CD4-positive, alpha-beta T cell treated with Interleukin-6 for 4 hours (primary cell): Measurements from ENCODE around the gene CKAP2L.

ENCODE experiments used
- DNase-seq: peaks from one replicate; pipeline ENCODE4 v3.0.0-alpha.2; 2020; ENCODE audit warnings: mixed read lengths

The CKAP2L gene

DNA sequence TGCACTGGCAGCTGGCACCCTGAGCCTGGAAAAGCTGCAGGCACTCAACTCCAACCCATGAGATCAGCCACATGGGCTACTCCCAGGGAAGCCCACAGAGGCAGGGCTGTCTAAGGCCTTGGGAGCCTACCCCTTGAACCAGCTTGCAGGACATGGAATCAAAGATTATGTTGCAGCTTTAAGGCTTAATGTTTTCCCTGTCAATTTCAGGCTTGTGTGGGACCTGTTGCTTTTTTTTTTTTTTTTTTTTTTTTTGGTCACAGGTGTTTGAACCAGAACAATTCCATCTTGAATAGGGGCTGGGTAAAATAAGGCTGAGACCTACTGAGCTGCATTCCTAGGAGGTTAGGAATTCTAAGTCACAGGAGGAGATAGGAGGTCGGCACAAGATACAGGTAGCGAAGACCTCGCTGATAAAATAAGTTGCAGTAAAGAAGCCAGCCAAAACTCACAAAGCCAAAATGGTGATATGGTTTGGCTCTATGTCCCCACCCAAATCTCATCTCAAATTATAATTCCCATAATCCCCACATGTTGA is 27.4 kb upstream of the CKAP2L start:
- no peak for DNase-seq

DNA sequence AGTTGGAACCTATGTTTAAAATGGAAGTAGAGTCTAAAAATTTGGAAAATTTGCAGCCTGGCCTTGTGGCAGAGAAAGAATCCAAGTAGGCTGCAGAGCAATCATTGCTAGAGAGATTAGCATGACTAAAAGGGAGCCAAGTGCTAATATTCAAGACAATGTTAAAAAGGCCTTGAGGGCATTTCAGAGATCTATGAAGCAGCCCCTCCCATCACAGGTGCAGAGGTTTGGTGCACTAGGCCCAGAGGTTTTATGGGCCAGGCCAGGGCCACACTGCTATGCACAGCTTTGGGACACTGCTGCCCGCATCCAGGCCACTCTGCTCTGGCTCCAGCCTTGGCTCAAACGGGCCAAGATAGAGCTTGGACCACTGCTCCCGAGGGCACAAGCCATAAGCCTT is 26.6 kb upstream of the CKAP2L start:
- no peak for DNase-seq

DNA sequence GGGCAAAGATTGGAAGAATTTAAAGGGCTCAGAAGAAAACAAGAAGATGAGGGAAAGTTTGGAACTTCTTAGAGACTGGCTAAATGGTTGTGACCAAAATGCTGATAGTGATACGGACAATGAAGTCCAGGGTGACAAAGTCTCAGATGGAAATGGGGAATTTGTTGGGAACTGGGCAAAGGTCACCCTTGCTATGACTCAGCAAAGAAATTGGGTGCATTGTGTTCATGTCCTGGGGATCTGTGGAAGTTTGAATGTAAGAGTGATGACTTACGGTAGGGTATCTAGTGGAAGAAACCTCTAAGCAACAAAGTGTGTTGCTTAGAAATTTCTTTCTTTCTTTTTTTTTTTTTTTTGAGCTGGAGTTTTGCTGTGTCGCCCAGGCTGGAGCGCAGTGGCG is 25.9 kb upstream of the CKAP2L start:
- DNase-seq, result no peak

DNA sequence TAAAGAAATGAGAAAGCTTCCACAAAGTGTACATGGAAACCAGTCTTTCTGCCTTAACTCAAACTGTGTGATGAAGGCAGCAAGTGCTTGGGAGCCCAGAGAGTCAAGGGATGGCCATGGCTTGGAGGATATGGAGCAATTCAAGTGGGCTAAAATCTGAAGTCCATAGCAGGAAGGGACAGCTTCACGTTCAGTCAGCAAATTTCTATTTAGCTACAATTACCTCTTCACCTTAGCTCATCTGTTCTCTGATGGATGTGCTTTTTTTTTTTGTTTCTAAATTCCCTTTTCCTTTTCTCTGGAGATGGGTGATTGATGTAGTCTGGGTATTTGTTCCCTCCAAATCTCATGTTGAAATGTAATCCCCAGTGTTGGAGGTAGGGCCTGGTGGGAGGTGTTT is 24.8 kb upstream of the CKAP2L start:
- DNase-seq, result no peak

DNA sequence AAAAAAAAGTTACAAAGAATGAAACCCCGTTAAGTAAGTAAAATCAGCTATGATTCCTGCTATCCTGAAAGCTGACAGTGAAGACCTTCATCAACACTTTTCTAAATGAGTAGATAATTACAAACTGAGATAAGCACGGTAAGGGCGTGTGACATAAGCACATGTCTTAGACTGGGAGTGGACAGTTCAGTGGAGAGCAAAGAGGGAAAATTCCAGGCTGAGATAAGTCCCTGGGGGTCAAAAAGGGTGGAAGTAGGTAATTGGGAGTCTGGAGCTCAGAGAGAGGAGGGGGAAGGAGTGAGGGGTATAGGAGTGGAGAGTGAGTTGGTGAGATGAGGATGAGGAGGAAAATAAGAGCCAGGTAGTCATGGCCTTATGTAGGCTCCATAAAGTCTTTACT is 24.2 kb upstream of the CKAP2L start:
- no peak for DNase-seq

DNA sequence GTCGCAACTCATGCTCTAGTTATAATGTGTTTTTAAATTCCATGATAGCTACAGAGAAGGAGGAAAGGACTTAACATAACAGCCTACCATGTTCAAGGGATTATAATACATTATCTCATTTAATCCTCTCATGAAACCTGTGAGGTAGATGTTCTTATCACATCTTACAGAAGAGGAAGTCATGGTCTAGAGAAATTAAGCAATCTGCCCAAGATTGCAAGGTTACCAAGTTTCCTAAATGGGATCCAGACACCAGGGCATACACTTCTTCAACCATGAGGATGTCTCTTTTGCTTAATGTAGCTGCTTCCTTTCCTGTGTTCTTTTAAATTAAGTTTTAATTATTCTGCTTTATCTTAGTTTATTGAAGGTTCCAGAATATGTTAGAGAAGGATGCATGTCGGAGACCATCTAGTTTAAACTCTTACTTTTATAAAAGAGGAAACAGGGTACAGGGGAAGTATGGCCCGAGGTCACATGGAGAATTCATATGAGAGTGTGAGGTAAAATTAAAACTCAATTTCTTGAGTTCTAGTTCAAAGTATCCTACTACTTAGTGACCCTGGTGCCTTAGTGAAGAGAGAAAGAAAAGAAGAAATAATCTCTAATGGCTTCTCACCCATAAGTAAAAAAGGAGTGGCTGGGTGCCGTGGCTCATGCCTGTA is 23.5 kb upstream of the CKAP2L start:
- no peak for DNase-seq

DNA sequence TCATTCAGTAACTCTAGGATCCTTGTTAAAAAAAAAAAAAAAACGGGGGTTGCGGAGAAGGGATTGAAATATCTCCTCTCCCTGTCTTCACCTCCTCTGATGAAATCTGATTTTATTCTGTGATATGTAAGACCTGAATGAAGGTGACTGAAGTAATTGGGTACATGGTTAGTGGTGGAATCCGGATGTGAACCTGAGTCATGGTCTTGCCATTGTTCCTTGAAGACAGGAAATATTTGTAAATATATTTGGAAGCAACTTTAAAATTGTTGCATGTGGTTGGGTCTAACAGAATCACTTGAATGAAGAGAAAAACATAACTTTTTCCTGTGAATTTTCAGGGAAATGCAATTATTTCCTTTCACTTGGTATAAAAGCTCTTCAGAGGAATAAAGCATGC is 22.9 kb upstream of the CKAP2L start:
- DNase-seq, result no peak

DNA sequence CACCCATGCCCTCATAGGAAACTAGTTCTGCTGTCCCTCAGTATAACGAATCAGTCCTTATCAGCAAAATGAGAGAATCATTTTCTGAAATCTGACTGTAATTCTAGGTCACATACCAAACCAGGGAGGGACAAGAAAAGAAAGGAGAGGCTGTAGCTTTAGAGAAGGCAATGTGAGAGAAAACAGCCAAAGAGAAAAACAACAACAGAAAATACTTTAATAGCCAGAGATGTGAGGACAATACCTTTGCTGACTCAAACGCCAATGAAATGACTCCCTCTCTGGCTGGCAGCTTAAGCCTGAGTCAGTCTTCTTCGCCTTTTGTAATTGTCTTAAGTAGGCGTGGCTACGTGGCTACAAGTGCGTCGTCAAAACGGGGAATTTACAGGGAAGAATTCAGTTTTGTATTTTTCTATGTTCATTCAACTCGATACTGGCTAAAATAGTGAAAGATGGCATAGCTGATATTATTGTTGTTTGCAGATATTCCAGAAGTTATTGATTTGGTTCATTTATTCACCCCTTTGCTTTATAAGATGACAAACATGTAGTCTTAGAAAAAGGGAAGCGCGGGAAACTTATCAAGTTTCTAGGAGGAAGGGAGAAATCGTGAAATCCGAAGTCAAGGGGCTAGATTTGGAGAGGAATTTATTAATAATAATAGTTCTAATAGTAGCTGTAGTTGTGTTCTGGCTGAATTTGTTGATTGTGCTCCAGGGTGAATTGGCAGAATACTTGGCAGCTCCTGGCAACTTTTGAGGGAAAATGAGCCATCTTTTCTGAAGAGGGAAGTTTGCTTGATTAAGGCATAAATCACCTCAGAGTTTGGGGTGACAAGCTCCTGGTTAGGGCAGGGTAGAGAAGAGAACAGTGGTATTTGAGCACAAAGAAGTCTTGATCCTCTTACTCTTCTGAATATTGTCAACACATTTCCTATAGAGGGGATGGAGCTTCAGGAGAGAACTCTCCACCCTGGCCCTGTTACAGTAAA is 20.1 kb upstream of the CKAP2L start, which contains the start of gene IL1A:
IL1A (minus strand) TSS at position 295 of the 991 bp plus-strand sequence. CDS start 723 bp downstream, outside the sequence.
- no peak for DNase-seq

DNA sequence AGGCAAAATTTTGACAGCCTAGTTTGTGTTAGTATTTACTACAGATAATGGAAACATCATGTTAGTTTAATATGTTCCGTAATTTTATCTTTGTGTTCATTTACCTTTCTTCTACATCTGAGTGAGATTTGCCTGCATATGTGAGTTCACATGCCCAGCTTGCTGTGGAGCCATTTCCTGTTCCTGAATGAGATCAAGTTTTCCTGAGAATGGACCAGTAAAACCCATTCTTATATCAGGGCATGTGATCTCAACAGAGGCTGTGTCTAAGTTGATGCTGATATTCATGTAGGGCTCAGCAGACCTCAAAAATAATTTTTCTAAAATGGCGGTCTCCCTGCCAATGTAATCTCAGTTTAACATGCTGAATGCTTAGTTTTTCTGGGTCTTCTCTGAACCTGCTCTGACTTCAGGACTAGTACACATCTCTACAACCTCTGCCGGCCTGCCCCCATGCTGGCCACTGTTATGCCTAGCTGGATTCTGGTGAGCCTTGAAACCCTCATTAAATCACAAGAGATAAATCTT is 18.8 kb upstream of the CKAP2L start:
- DNase-seq, result no peak

DNA sequence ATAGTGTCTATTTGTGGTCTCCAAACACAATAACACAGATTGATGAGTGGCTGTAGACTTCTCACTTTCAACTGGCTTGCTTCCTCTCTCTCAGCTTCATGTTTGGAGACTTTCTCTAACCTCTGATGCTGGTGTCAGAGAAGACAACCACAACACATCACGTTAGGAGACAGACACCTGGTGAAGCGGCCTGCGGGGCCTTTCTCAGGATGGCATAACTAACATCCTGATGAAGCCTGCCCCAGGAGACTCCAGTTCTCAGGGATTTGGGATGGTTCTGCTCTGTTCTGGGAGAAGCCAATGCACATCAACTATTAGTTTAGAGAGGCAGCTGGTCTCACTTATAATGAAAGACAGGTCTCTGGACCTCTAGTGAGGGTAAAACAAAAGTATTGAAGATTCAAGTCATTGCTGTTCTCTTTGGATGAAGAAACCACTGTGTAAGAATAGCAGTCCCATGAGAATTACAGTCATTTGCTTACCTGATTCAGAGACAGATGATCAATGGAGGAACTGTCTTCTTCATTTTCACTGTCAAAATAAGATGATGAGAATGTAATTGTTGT is 17.9 kb upstream of the CKAP2L start:
- DNase-seq, result no peak

DNA sequence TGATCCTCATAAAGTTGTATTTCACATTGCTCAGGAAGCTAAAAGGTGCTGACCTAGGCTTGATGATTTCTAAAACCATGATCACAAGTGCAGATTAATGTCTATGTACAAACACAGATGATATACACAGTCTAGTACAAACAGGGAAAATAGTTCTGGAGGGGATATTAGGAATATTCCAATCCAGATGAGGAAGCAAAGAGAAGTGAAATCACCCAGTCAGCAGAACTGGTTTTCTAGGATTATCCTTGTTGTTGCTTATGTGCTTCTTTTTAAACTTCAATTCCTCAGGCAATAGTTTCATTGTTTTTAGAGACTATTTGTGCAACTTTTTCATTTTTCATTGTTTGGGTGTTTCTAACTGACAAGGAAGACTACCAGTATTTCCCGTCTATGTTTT is 15.2 kb upstream of the CKAP2L start:
- DNase-seq, result no peak

DNA sequence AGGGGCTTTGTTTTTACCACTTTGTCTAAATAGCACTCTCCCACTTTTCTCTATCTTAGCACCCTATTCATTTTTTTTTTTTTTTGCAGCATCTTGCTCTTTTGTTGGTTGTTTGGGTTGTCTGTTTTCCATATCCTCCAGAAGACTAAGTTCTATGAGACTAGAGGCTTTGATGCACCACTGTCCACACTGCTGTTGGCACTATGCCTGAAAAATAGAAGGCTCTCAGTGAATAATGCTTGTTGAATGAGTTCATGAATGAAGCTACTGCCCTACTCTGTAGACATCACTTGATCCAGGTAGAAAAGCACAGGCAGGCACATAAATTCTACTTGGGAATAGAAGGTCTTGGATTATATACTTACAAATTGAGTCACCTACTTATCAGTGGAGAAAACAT is 12.6 kb upstream of the CKAP2L start:
- no peak for DNase-seq

DNA sequence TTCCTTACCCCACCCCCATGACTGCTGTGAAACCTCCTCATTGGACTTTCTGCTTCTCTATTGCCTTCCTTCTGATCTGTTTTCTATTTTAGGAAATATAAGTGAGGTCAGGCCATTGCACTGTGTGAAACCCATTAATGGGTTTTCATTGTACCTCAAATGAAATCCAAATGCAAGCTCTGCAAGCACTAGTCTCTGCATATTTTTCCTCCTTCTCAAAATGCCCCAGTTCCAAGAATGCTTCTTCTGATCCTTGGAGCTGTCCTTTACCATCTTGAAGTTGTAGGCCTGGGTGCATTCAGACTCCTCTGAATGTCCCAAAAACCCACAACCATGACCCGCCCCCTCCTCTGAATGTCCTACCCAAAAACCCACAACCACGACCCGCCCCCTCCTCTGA is 11.7 kb upstream of the CKAP2L start:
- no peak for DNase-seq

DNA sequence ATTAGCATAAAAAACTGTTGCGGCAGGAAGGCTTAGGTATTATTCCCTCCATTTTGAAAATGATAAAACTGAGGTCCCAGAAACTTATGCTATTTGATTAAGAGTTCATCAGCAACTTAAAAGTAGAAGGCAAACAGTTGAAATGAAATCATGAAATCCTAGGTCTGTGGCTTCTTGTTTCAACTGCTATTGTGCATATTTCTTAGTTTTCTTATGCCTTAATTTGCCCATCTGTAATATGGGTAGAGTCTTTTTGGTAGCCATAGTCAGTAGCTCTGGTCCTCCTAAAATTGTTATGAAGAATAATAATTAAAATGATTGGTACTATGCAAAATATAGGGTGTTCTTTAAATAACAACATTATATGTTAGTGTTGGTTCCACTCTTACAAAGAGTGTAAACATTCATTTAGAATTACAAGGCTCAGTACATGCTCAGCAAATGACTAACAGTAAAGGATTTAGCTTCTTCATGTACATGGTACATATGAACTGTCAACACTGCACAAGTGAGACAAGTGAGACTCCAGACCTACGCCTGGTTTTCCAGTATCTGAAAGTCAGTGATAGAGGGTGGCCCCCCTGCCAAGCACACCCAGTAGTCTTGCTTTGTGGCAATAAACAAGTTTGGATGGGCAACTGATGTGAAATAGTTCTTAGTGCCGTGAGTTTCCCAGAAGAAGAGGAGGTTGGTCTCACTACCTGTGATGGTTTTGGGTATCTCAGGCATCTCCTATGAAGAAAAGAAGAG is 10.3 kb upstream of the CKAP2L start:
- DNase-seq, result no peak

DNA sequence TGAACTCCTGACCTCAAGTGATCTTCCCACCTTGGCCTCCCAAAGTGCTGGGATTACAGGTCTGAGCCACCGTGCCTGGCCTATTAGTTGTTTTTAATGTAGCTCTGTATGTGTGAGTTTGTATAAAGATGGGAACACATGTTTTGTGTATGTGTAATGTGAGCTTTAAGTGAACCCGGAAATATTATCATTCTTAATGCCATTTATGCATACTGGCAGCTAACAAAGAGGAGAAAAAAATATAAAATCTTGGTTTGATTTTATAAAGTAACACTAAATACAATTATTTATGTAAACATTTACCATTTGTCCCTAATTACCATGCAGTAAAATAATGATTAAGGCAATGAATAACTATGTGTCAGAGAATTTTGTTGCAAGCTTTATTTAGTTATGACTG is 9.1 kb upstream of the CKAP2L start:
- DNase-seq, result no peak

DNA sequence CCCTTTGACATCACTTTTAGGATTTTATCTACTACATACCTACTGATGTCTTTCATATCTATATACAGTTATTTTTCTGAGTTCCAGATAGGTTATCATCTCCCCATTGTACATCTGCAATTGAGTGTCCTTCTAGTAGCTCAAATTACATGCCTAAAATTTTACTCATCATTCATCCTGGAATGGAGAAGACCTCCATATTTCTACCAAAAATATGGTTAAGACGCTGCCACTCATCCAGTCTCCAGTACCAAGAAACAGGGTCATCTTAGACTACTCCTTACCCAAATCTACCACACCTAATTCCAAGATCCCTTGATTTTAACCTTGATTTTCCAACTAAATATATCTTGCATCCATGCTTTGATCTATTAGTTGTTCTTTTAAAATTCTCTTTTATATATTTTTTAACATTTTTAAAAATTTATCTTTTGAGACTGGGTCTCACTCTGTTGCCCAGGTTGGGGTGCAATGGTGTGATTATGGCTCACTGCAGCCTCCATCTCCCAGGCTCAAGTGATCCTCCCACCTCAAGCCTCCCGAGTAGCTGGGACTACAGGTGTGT is 8.6 kb upstream of the CKAP2L start:
- DNase-seq, result no peak

DNA sequence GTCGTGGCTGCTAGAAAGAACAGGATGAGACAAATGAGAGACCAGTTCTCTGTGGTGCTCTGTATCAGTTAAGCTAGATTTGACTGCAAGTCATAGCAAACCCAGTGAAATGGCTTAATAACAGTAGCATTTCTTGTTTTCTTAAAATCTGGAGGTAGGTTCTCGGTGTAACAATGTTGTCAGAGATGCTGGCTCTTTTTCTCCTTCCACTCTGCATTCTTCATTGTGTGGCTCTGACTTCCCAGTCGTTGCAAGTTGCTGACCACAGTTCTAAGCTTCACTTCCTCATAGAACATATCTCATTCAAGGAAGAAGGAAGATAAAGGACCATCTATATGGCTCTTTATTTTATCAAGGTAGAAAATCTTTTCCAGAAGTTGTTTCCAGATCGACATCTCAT is 7.9 kb upstream of the CKAP2L start:
- no peak for DNase-seq

DNA sequence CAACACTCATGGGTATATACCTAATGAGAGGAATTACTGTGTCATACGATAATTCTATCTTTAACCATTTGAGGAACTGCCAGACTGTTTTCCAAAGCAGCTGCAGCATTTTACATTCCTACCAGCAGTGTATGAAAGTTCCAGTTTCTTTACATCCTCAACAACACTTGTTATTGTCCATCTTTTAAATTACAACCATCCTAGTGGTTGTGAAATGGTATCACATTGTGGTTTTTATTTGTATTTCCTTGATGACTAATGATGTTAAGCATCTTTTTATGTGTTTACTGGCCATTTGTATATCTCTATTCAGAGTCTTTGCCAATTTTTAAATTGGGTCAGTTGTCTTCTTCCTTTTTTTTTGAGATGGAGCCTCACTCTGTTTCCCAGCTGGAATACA is 4.0 kb upstream of the CKAP2L start:
- DNase-seq, result no peak

DNA sequence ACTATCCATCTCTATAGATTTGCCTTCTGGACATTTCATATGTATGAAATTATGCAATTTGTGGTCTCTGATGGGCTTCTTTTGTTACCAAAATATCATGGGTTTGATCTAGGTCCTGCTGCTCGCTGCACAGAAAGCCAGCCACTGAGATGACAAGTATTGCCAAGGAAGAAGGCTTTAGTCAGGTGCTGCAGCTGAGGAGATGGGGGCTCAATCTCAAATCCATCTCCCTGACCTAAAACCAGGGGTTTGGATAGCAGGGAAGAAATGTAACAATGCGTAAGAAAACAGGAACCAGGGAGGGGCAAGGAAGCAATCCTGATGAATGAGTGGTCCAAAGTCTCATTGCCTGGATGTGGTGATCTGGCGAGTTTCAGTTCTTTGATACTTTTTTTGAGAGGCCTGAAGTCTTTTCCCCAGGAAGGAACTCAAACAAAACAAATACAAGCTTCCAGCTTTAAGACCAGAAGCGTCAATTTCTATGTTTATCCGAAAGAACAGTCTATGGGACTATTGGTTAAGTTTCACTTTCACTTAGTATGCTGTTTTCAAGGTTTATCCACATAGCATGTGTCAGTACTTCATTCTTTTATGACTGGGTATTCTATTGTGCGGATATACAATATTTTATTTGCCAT is 3.4 kb upstream of the CKAP2L start:
- no peak for DNase-seq

DNA sequence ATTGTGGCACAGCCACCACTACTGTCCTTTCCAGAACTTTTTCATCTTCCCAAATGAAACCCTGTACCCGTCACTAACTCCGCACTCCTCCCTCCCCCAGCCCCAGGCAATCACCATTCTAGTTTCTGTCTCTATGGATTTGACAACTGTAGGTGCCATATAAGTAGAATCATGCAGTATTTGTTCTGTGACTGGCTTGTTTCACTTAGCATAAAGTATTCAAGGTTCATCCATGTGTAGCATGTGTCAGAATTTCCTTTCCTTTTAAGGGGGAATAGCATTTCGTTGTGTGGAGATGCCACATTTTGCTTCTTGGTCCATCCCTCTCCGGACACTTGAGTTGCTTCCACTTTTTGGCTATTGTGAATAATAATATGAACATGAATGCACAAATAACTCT is 842 bp upstream of the CKAP2L start:
- DNase-seq, result no peak

DNA sequence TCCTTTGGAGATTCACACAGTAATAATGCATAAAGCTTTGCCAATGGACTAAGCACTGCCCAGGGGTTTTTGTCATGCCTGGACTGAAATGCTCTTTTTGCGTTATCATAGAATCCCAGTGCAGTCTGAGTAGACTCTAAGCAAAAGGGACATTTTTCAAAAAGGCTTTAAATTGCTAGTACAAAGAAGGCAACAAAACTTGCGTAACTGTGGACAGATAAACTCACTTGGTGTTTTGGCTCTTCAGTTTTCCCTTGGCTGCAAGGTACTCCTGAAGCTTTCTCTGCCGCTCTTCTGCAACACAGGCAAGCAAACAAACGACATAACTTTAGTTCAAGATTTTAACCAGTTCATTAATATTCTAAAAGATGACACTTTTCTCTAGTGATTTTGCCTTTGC is 2.1 kb downstream of the CKAP2L start:
- DNase-seq, result no peak

DNA sequence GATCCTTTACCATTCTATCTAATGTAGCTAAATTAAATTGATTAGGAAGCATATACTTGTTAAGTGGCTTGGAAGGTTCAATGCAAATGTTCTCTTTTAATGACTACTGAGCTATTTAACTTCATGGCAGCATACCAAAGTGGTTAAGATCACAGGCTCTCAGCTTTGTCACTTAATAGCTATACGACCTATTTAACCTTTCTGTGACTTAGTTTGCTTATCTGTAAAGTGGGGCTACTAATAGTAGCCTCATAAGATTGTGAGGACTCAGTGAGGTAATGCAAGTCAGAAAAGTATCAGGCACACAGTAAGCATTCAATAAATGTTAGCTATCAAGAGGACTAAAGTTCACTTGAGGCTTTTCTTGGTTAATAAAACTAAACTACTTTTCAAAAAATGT is 4.3 kb downstream of the CKAP2L start:
- DNase-seq, result no peak
